ENCODE data around the gene RBM7.

The RBM7 gene

DNA sequence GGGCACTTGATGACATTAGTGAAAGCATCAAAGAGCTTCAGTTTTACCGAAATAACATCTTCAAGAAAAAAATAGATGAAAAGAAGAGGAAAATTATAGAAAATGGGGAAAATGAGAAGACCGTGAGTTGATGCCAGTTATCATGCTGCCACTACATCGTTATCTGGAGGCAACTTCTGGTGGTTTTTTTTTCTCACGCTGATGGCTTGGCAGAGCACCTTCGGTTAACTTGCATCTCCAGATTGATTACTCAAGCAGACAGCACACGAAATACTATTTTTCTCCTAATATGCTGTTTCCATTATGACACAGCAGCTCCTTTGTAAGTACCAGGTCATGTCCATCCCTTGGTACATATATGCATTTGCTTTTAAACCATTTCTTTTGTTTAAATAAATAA is 49.4 kb downstream of the RBM7 start:
- no peak for DNase-seq

GRCh38 chr11:114452399-114452798 is 51.9 kb downstream of the RBM7 start:
- no peak for DNase-seq
